NCI-H1436 (cell line): ENCODE results near the gene ATP7B.

ENCODE experiments used
- DNase-seq: peaks from one replicate; lab custom pipeline; 2025; lab: John Stamatoyannopoulos, UW

Gene ATP7B

GRCh38 chr13:51978796-51979556 is 32.3 kb downstream of the ATP7B start:
- no peak for DNase-seq

GRCh38 chr13:51977625-51978024 is 33.6 kb downstream of the ATP7B start:
- no peak for DNase-seq

- no peak for DNase-seq
Observed at GRCh38 chr13:51976890-51977289, 34.4 kb downstream of the ATP7B start.

DNA sequence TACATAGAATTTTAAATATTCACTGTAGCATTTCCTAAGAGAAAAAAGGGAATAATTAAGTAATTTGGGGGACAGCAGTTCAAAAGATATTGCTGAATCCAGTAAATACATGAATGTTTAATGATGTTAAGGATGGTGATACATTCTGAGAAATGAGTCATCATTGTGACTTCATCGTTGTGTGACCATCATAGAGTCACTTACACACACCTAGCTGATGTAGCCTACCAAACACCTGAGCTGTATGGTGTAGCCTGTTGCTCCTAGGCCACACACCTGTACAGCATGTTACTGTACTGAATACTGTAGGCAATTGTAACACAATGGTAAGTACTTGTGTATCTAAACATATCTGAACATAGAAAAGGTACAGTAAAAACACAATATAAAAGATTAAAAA is 34.8 kb downstream of the ATP7B start:
- no peak for DNase-seq

DNA sequence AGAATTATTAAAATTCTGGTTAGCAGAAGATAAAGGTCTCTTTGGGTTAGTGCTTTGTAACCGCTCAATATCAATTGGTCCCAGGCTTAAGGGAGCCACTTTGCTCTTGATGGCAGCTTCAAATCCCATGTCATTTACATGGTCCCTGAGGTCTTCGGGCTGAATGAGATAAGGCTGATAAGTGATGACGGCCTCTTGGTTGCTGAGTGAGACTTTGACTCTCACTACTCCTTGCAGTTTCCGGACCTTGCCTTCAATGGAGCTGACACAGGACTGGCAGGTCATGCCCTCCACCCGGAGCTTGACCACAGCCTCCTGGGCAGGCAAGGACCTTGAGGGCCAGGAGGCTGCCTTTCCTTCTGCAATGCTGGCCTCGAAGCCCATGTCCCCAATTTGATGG is 36.8 kb downstream of the ATP7B start:
- DNase-seq, result no peak

DNA sequence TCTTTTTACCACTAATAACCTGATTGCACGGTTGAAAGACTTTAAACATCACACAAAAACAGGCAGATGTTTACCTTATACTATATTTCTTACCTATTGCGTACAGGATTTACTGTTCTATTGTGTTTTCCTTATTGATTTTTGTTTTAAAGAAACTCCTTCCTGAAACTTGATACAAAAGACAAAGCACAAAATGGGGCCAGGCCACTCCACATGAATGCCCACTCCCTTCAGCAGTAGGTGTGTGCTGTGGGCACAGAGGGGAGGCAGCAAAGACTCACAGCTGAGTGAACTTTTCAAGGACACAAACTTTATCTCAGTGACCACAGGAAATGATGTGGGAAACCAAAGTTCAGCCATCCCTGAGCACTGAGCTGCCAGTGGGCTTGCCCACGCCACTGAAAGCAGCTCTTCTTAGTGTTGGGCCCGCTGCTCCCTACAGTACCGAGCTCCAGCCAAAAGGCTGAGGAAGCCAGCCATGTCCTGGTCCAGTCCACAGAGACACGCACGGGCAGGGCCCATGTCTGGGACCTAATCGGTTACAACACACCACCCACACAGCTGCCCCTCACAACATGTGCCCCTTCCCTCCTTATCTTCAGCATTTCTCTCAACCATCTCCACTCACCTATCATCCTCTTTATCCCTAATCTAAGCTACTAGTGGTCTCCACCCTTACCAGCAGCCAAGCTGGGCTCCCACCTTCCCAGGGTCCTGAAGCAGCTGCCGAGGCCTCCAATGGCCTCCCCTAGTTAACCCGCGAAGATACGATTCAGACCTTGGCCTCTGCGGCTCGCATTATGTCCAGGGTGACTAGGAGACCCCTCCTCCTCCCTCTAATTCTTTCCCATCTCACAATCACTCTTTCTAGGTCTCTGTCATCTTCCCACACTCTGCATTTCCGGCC is 39.5 kb downstream of the ATP7B start:
- DNase-seq, result no peak

GRCh38 chr13:51970349-51970748 is 40.9 kb downstream of the ATP7B start:
- no peak for DNase-seq

DNA sequence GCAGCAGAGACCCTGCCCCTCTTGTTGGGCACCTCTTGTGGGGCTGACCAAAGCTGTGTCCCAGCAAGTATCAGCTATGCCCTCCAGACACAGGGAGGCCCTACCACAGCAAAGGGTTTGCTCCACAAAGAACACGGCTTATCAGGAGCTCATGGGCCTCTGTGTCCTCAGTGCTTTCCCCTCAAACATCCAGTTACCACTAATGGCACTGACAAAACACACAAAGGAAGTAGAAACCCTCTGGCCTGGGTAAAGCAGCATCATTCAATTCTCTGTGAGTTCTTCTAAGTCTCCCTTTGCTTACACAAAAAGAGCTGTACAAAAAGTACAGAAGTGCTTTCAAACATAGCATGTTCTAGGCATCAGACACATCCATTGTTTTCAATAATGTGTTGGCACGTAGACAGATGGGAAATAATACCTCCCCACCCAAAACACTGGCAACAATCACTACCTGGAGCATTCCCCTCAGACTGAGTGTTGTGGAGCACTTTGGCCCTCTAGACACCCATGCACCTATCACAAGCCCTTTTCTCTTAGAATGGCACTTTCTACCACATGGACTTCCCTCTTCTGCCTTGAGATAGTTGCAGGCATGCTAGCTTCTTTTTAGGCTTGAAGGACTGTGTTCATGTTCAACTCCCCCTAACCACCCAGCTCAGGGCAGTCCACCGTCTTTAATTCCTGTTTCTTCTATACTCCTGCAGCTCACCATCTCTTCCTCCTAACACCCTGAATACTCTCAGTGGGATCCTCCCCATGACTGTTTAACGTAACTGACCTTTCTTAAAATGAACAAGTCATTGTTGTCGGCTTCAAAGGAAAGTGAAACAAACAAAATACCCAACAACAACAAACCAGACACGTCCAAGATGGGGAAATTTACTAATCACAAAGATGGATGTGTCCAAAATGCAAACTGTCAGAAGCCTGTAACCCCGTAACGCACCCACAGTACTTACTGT is 43.5 kb downstream of the ATP7B start:
- no peak for DNase-seq

- DNase-seq, result no peak
Observed at GRCh38 chr13:51966186-51966585, 45.1 kb downstream of the ATP7B start.

GRCh38 chr13:51961493-51962403 is 49.5 kb downstream of the ATP7B start:
- no peak for DNase-seq

- DNase-seq, result no peak
Observed at GRCh38 chr13:51960766-51961165, 50.5 kb downstream of the ATP7B start.

- no peak for DNase-seq
Observed at GRCh38 chr13:51959773-51960172, 51.5 kb downstream of the ATP7B start.

GRCh38 chr13:51958217-51958547 is 53.1 kb downstream of the ATP7B start:
- no peak for DNase-seq

DNA sequence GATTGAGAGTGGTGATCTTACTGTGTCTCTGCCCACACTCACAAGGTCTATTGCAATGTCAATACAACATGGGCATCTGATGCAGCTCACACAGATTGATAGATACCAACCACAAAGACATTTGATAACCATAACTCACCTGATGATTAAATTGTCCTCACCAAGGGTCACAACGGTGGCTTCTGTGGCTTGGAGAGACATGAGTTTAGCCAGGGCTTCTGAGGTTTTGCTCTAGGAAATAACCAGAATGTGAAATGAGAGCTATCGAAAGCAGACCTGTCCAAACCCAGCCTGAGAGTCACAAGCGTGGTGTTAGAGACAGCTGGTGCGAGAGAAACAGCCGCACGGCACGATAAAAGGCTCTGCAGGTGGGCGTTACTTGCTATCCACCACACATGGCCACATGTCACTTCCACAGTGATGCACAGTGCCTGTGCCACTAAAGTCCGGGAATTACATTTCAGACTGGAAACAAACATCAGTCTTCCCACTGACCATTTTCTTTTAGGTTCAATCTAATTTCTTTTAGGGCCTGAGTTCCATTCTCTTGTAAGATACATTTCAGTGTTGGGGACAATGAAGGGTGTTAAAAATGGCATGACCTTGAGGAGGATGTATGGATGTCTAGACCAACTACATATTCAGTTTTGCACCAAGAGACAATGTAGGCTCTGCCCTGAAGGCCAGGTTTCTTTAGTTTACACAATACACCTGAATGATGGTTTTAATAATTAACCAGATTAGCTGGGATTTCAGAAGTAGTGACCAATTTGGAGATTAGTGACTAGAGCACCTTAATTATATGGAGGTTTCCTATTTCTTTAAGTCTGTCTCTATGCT is 53.7 kb downstream of the ATP7B start:
- DNase-seq, result no peak

GRCh38 chr13:51956717-51957116 is 54.5 kb downstream of the ATP7B start:
- no peak for DNase-seq

- no peak for DNase-seq
Observed at GRCh38 chr13:51955816-51956603, 55.2 kb downstream of the ATP7B start.

GRCh38 chr13:51955281-51955771 is 55.9 kb downstream of the ATP7B start:
- no peak for DNase-seq

- DNase-seq, result no peak
Observed at GRCh38 chr13:51953347-51954195, 57.7 kb downstream of the ATP7B start.
